HepG2 (cell line): ENCODE data around the gene TRIM15. TPM values are rescaled to one million over a fixed set of nuclear protein-coding genes. Genes with fewer than 3 reads are reported as not detected.

ENCODE experiments used
- AGO1 ChIP-seq: fragments of 200-400 bp; formaldehyde crosslinking; IDR thresholded peaks from 2 replicates; pipeline ENCODE4 v1.6.1; 2017; ENCODE audit warnings: mild to moderate bottlenecking, low read depth, low read length, moderate library complexity; ENCODE audit not compliant: poor library complexity, severe bottlenecking
- BATF2 ChIP-seq: sonication (generic); formaldehyde crosslinking; IDR thresholded peaks from 2 replicates; pipeline ENCODE4 v1.8.0; 2022; ENCODE audit warnings: mild to moderate bottlenecking, missing genetic modification reagents, moderate library complexity
- BCLAF1 ChIP-seq: fragments of 450-650 bp; IDR thresholded peaks from 2 replicates; pipeline ENCODE4 v1.6.1; 2017; ENCODE audit warnings: mild to moderate bottlenecking
- BORCS8-MEF2B ChIP-seq: sonication (generic); formaldehyde crosslinking; IDR thresholded peaks from 2 replicates; pipeline ENCODE4 v1.8.0; 2022; ENCODE audit warnings: mild to moderate bottlenecking, missing genetic modification reagents
- CSRNP1 ChIP-seq: sonication (generic); formaldehyde crosslinking; IDR thresholded peaks from 2 replicates; pipeline ENCODE4 v1.8.1; 2023; ENCODE audit warnings: mild to moderate bottlenecking, missing genetic modification reagents
- FOXC1 ChIP-seq: sonication (generic); formaldehyde crosslinking; IDR thresholded peaks from 2 replicates; pipeline ENCODE4 v1.8.0; 2022; ENCODE audit warnings: mild to moderate bottlenecking, missing genetic modification reagents, borderline replicate concordance
- GATAD1 ChIP-seq: IDR thresholded peaks from 2 replicates; pipeline ENCODE4 v1.6.1; 2016; ENCODE audit warnings: missing genetic modification reagents, missing compliant biosample characterization
- KAT8 ChIP-seq: IDR thresholded peaks from 2 replicates; pipeline ENCODE4 v1.6.1; 2016; ENCODE audit warnings: missing genetic modification reagents, missing compliant biosample characterization
- KDM2A ChIP-seq: sonication (generic); formaldehyde crosslinking; IDR thresholded peaks from 2 replicates; pipeline ENCODE4 v1.4.0; 2020; ENCODE audit warnings: low read depth, missing genetic modification reagents, borderline replicate concordance
- KDM4B ChIP-seq: sonication (generic); formaldehyde crosslinking; IDR thresholded peaks from 2 replicates; pipeline ENCODE4 v1.4.0; 2020; ENCODE audit warnings: missing genetic modification reagents
- NCOA5 ChIP-seq: sonication (generic); formaldehyde crosslinking; IDR thresholded peaks from 2 replicates; pipeline ENCODE4 v1.4.0; 2020; ENCODE audit warnings: missing genetic modification reagents
- RNF219 ChIP-seq: sonication (generic); formaldehyde crosslinking; IDR thresholded peaks from 2 replicates; pipeline ENCODE4 v1.5.0; 2020; ENCODE audit warnings: mild to moderate bottlenecking, missing genetic modification reagents
- TFDP2 ChIP-seq: sonication (generic); formaldehyde crosslinking; IDR thresholded peaks from 2 replicates; pipeline ENCODE4 v1.4.0; 2020; ENCODE audit warnings: missing genetic modification reagents
- ZNF101 ChIP-seq: sonication (generic); formaldehyde crosslinking; IDR thresholded peaks from 2 replicates; pipeline ENCODE4 v1.4.0; 2020; ENCODE audit warnings: mild to moderate bottlenecking, low read depth, missing genetic modification reagents, borderline replicate concordance
- ZNF333 ChIP-seq: sonication (generic); formaldehyde crosslinking; IDR thresholded peaks from 2 replicates; pipeline ENCODE4 v1.4.0; 2020; ENCODE audit warnings: mild to moderate bottlenecking, missing genetic modification reagents, borderline replicate concordance
- ZNF543 ChIP-seq: sonication (generic); formaldehyde crosslinking; IDR thresholded peaks from 2 replicates; pipeline ENCODE4 v1.4.0; 2020; ENCODE audit warnings: mild to moderate bottlenecking, missing genetic modification reagents
- ZNF546 ChIP-seq: sonication (generic); formaldehyde crosslinking; conservative IDR thresholded peaks from 2 replicates; pipeline ENCODE4 v1.8.1; 2023; ENCODE audit warnings: mild to moderate bottlenecking, missing genetic modification reagents
- ZNF720 ChIP-seq: sonication (generic); formaldehyde crosslinking; IDR thresholded peaks from 2 replicates; pipeline ENCODE4 v1.4.0; 2020; ENCODE audit warnings: missing genetic modification reagents
- ZNF788 ChIP-seq: sonication (generic); formaldehyde crosslinking; IDR thresholded peaks from 2 replicates; pipeline ENCODE4 v1.5.0; 2020; ENCODE audit warnings: mild to moderate bottlenecking, missing genetic modification reagents, borderline replicate concordance
- polyA plus RNA-seq, 8 experiments: library from polyadenylated mRNA; depleted of rRNA in 3 of 8; stranded (reverse) in 7 of 8; unstranded in 1 of 8; fragments of >200 nt; fragmentation: Illumina TruSeq in 4 of 8; extraction: Trizol in 4 of 8; gene quantifications; 2 replicates each; pipeline versions ENCODE4 v1.2.1 to v1.2.3, GENCODE V29; 2011 to 2016; ENCODE audit warnings: low read depth in 4 of 8, missing spikeins in 1 of 8, mixed read lengths in 1 of 8; ENCODE audit not compliant: insufficient read depth in 1 of 8
- total RNA-seq, 5 experiments: library from RNA; depleted of rRNA; stranded (reverse); fragments of >200 nt; fragmentation: Illumina TruSeq; extraction: Trizol; gene quantifications; 2 replicates each; pipeline ENCODE4 v1.2.3, GENCODE V29; 2016; ENCODE audit warnings: low read depth in 1 of 5

Gene TRIM15
- total and polyA plus RNA-seq, 2 of the 13 experiments (the other 11 are each of a cell fraction or from before 2014, with no cell fraction given) = 35.1 to 38.2 TPM

- TF ChIP-seq BATF2 (peak; percentile 88; the same call in 1 of the 2 replicates), KAT8 (CRISPR knock-in tag) (peak; percentile 87), ZNF546 (peak; percentile 54; the same call in 1 of the 2 replicates), KDM2A (CRISPR knock-in tag) (no peak; the same call in none of the 2 replicates), ZNF333 (CRISPR knock-in tag) (no peak), ZNF101 (peak; percentile 87; the same call in 1 of the 2 replicates), RNF219 (CRISPR knock-in tag) (0 out of 2 replicates have a peak, but pooled peaks have one; percentile 76), ZNF788 (CRISPR knock-in tag) (peak; percentile 59; the same call in 1 of the 2 replicates), FOXC1 (CRISPR knock-in tag) (peak; percentile 82), TFDP2 (CRISPR knock-in tag) (peak; percentile 4), KDM4B (CRISPR knock-in tag) (peak; percentile 67; the same call in 1 of the 2 replicates), AGO1 (peak; percentile 58), BORCS8-MEF2B (CRISPR knock-in tag) (peak; percentile 95), GATAD1 (CRISPR knock-in tag) (peak; percentile 70), CSRNP1 (CRISPR knock-in tag) (peak; percentile 90; the same call in 1 of the 2 replicates), NCOA5 (CRISPR knock-in tag) (no peak; the same call in 1 of the 2 replicates), BCLAF1 (no peak), ZNF543 (CRISPR knock-in tag) (peak; percentile 86), ZNF720 (CRISPR knock-in tag) (peak; percentile 13; the same call in 1 of the 2 replicates)
Measured at GRCh38 chr6:30163090-30163917, at the start of gene TRIM15 (continued).
